GM12878 (cell line): ENCODE measurements around the gene CCDC66. TPM values are rescaled to one million over a fixed set of nuclear protein-coding genes. Genes with fewer than 3 reads are reported as not detected.

Experiments
- BCL3 ChIP-seq: IDR thresholded peaks from 2 replicates; pipeline ENCODE4 v1.6.1; 2011; ENCODE audit warnings: borderline replicate concordance, low read depth, mild to moderate bottlenecking, moderate library complexity, low read length; ENCODE audit not compliant: insufficient read depth, poor library complexity, severe bottlenecking
- IRF5 ChIP-seq: fragments of 450-650 bp; IDR thresholded peaks from 2 replicates; pipeline ENCODE4 v1.6.1; 2017; ENCODE audit warnings: borderline replicate concordance
- MYC ChIP-seq: IDR thresholded peaks from 2 replicates; pipeline ENCODE4 v1.6.1; 2011; ENCODE audit warnings: mild to moderate bottlenecking, low read length, moderate library complexity, inconsistent platforms; ENCODE audit not compliant: insufficient read depth, insufficient replicate concordance, insufficient read length, severe bottlenecking
- NBN ChIP-seq: fragments of 450-650 bp; IDR thresholded peaks from 2 replicates; pipeline ENCODE4 v1.6.1; 2016
- SMC3 ChIP-seq: IDR thresholded peaks from 2 replicates; pipeline ENCODE4 v1.6.1; 2011; ENCODE audit warnings: low read length, improper control_type of control experiment, borderline replicate concordance
- TCF3 ChIP-seq: IDR thresholded peaks from 2 replicates; pipeline ENCODE4 v1.6.1; 2012; ENCODE audit warnings: low read depth, mild to moderate bottlenecking, low read length, borderline replicate concordance; ENCODE audit not compliant: insufficient read depth
- ZNF207 ChIP-seq: fragments of 450-650 bp; IDR thresholded peaks from 2 replicates; pipeline ENCODE4 v1.6.1; 2014; ENCODE audit warnings: antibody characterized with exemption, mild to moderate bottlenecking, borderline replicate concordance
- ZNF687 ChIP-seq: fragments of 450-650 bp; IDR thresholded peaks from 2 replicates; pipeline ENCODE4 v1.6.1; 2017; ENCODE audit warnings: mild to moderate bottlenecking, moderate library complexity
- polyA plus RNA-seq, 11 experiments: library from polyadenylated mRNA; depleted of rRNA in 4 of 11; unstranded in 6 of 11; stranded (reverse) in 5 of 11; fragments of >200 nt; fragmentation: Nextera tagmentation in 4 of 11; fragmentation: Illumina TruSeq in 1 of 11; extraction: Ambion mirVana in 4 of 11; extraction: Trizol in 1 of 11; gene quantifications; 1 replicate in 1 of 11; 2 replicates in 10 of 11; pipeline versions ENCODE4 v1.2.1 to v1.2.3, GENCODE V29; 2011 to 2016; ENCODE audit warnings: inconsistent platforms in 2 of 11, missing spikeins in 2 of 11, low read depth in 1 of 11
- total RNA-seq, 4 experiments: library from RNA; depleted of rRNA in 3 of 4; stranded (reverse); fragments of >200 nt in 3 of 4; fragmentation: Illumina TruSeq in 1 of 4; extraction: Trizol in 1 of 4; gene quantifications; 2 replicates each; pipeline versions ENCODE4 v1.2.1 to v1.2.3, GENCODE V29; 2013 to 2021
- TF ChIP-seq, protein P1 (sequence below): IDR thresholded peaks from 2 replicates; pipeline ENCODE4 v1.6.1; 2012; ENCODE audit warnings: low read depth, low read length, improper control_type of control experiment
- TF ChIP-seq, protein P2 (sequence below): IDR thresholded peaks from 2 replicates; pipeline ENCODE4 v1.6.1; 2011; ENCODE audit warnings: mild to moderate bottlenecking, low read depth, low read length, moderate library complexity; ENCODE audit not compliant: insufficient replicate concordance
- TF ChIP-seq, protein P3 (sequence below): IDR thresholded peaks from 2 replicates; pipeline ENCODE4 v1.6.1; 2011; ENCODE audit warnings: low read depth, mild to moderate bottlenecking, low read length, moderate library complexity, borderline replicate concordance; ENCODE audit errors: extremely low read depth

CCDC66 gene
- total and polyA plus RNA-seq, 10 of the 15 experiments (the other 5 are each of a cell fraction or from before 2014, with no cell fraction given) = 9.4 to 31.9 (median 18.1) TPM

- peak; percentile 81 for TF ChIP-seq ZNF687
- TF ChIP-seq, protein P1, sequence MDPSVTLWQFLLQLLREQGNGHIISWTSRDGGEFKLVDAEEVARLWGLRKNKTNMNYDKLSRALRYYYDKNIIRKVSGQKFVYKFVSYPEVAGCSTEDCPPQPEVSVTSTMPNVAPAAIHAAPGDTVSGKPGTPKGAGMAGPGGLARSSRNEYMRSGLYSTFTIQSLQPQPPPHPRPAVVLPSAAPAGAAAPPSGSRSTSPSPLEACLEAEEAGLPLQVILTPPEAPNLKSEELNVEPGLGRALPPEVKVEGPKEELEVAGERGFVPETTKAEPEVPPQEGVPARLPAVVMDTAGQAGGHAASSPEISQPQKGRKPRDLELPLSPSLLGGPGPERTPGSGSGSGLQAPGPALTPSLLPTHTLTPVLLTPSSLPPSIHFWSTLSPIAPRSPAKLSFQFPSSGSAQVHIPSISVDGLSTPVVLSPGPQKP = no peak
- TF ChIP-seq IRF5 = no peak
- TF ChIP-seq, protein P2, sequence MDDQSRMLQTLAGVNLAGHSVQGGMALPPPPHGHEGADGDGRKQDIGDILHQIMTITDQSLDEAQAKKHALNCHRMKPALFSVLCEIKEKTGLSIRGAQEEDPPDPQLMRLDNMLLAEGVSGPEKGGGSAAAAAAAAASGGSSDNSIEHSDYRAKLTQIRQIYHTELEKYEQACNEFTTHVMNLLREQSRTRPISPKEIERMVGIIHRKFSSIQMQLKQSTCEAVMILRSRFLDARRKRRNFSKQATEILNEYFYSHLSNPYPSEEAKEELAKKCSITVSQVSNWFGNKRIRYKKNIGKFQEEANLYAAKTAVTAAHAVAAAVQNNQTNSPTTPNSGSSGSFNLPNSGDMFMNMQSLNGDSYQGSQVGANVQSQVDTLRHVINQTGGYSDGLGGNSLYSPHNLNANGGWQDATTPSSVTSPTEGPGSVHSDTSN = no peak
- TF ChIP-seq, protein P3, sequence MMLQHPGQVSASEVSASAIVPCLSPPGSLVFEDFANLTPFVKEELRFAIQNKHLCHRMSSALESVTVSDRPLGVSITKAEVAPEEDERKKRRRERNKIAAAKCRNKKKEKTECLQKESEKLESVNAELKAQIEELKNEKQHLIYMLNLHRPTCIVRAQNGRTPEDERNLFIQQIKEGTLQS = no peak
- no peak for TF ChIP-seq SMC3
- no peak for TF ChIP-seq BCL3
- TF ChIP-seq MYC = no peak
- TF ChIP-seq TCF3 = no peak
- TF ChIP-seq ZNF207 = peak; percentile 55; the same call in 1 of the 2 replicates
- 0 out of 2 replicates have a peak, but pooled peaks have one; percentile 53 for TF ChIP-seq NBN
- TF ChIP-seq, all 136 proteins: peak for 35
Observed at GRCh38 chr3:56556908-56557830, at the start of gene CCDC66 (continued).
